Endodermal cell (in vitro differentiated cells): ENCODE results near the gene KIF17. TPM values are rescaled to one million over a fixed set of nuclear protein-coding genes. Genes with fewer than 3 reads are reported as not detected.
"Not testable (repeated sequence)": the region's sequence is repeated elsewhere in the genome, so short reads cannot be mapped to it uniquely, and the experiment has no call there.

ENCODE experiments used
- DNase-seq: peaks from one replicate; pipeline ENCODE4 v3.0.0-alpha.2; 2017
- H3K27ac ChIP-seq: 2 replicates; pipeline ENCODE4 v1.5.1; 2013; ENCODE audit warnings: mild to moderate bottlenecking, low read depth, low read length, moderate library complexity
- H3K27me3 ChIP-seq: 2 replicates; pipeline ENCODE4 v1.6.1; 2013; ENCODE audit warnings: mild to moderate bottlenecking, low read length, moderate library complexity; ENCODE audit not compliant: insufficient read depth, control insufficient read depth, poor library complexity, severe bottlenecking
- H3K36me3 ChIP-seq: 2 replicates; pipeline ENCODE4 v1.7.0; 2013; ENCODE audit warnings: mild to moderate bottlenecking, low read length, moderate library complexity; ENCODE audit not compliant: control insufficient read depth, insufficient read depth
- H3K4me1 ChIP-seq: one replicate; pipeline ENCODE4 v1.7.0; 2013; ENCODE audit warnings: low read length; ENCODE audit not compliant: control insufficient read depth, insufficient read depth
- H3K4me3 ChIP-seq: 2 replicates; pipeline ENCODE4 v1.5.1; 2013; ENCODE audit warnings: mild to moderate bottlenecking, low read length, moderate library complexity
- H3K9ac ChIP-seq: 2 replicates; pipeline ENCODE4 v1.6.1; 2013; ENCODE audit warnings: mild to moderate bottlenecking, low read length, moderate library complexity; ENCODE audit not compliant: poor library complexity, severe bottlenecking; ENCODE audit errors: extremely low read depth
- H3K9me3 ChIP-seq: 2 replicates; pipeline ENCODE4 v1.6.1; 2013; ENCODE audit warnings: mild to moderate bottlenecking, low read length, moderate library complexity; ENCODE audit not compliant: control insufficient read depth
- H3K27ac Mint-ChIP-seq: 2 replicates; pipeline ENCODE4 v1.8.0; 2020; ENCODE audit warnings: mixed read lengths
- H3K27me3 Mint-ChIP-seq: 2 replicates; pipeline ENCODE4 v1.8.0; 2021; ENCODE audit warnings: mild to moderate bottlenecking, mixed read lengths; ENCODE audit not compliant: insufficient read depth
- H3K36me3 Mint-ChIP-seq: 2 replicates; pipeline ENCODE4 v1.8.0; 2020; ENCODE audit warnings: low read depth, mixed read lengths
- H3K4me1 Mint-ChIP-seq: 2 replicates; pipeline ENCODE4 v1.8.0; 2020; ENCODE audit warnings: mixed read lengths
- H3K4me3 Mint-ChIP-seq: 2 replicates; pipeline ENCODE4 v1.8.0; 2020; ENCODE audit warnings: mild to moderate bottlenecking, moderate library complexity, mixed read lengths
- H3K9me3 Mint-ChIP-seq: 2 replicates; pipeline ENCODE4 v1.8.0; 2020; ENCODE audit warnings: mild to moderate bottlenecking, mixed read lengths
- WGBS, 2 experiments: methylation state at CpG; one replicate each; pipeline versions ENCODE4 v1.1.5 to v1.1.7; 2013; ENCODE audit warnings: missing lambda C conversion rate in 2 of 2, mixed read lengths in 1 of 2; ENCODE audit not compliant: insufficient coverage in 1 of 2, insufficient read length in 1 of 2; 5-methylcytosine and 5-hydroxymethylcytosine counted together
- total RNA-seq, 2 donors: library from RNA; stranded (reverse); fragmentation: NEBNext Ultra II Directional in 1 of 2; extraction: Animal tissue kit (Norgen Biotek cat#: 25700) in 1 of 2; gene quantifications; 2 replicates in 1 of 2; 3 replicates in 1 of 2; pipeline ENCODE4 v1.2.1, GENCODE V29; 2021
- TF ChIP-seq, protein P1 (sequence below): fragments of 200-600 bp; sonication (generic); conservative IDR thresholded peaks from 2 replicates; pipeline ENCODE4 v1.5.0; 2021; ENCODE audit warnings: antibody characterized with exemption, mild to moderate bottlenecking

KIF17 gene
- total RNA-seq, 2 donors from 2014 or later = 4.2 to 8.0 TPM

DNA sequence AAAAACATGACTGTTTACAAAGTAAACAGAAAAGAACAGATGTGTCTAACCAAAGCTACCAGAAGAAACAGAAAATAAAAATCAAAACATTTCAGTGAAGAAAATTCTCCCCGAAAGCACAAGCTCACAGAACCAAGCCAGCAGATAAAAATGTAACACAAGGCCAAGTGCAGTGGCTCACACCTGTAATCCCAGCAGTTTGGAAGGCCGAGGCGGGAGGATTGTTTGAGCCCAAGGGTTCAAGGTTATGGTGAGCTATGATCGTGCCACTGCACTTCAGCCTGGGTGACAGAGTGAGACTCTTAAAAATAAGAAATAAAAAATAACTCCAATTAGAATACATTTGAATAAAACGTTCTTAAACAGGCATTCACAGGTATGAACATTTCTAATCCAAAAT lies 37.5 kb downstream of the KIF17 start:
- 95 to 100% methylated on average over 1 to 5 of the region's 5 CpGs for WGBS, 2 experiments
- TF ChIP-seq, protein P1, sequence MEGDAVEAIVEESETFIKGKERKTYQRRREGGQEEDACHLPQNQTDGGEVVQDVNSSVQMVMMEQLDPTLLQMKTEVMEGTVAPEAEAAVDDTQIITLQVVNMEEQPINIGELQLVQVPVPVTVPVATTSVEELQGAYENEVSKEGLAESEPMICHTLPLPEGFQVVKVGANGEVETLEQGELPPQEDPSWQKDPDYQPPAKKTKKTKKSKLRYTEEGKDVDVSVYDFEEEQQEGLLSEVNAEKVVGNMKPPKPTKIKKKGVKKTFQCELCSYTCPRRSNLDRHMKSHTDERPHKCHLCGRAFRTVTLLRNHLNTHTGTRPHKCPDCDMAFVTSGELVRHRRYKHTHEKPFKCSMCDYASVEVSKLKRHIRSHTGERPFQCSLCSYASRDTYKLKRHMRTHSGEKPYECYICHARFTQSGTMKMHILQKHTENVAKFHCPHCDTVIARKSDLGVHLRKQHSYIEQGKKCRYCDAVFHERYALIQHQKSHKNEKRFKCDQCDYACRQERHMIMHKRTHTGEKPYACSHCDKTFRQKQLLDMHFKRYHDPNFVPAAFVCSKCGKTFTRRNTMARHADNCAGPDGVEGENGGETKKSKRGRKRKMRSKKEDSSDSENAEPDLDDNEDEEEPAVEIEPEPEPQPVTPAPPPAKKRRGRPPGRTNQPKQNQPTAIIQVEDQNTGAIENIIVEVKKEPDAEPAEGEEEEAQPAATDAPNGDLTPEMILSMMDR = no peak
- Mint-ChIP-seq H3K9me3 (no peaks in the 10 kb centered on the region), H3K36me3 (peaks cover 10% of the 10 kb centered on the region), H3K27ac (no peak overlapping the region), H3K4me1 (peaks cover 3% of the 10 kb centered on the region), H3K27me3 (no peaks in the 10 kb centered on the region), H3K4me3 (no peak overlapping the region)
- peaks cover 3% of the 10 kb centered on the region for H3K36me3 ChIP-seq
- DNase-seq = no peak
- H3K4me3 ChIP-seq = no peak overlapping the region
- no peak overlapping the region for H3K9ac ChIP-seq
- H3K27ac ChIP-seq = no peak overlapping the region
- H3K27me3 ChIP-seq = no peaks in the 10 kb centered on the region
- H3K9me3 ChIP-seq = no peaks in the 10 kb centered on the region
- H3K4me1 ChIP-seq = no peaks in the 10 kb centered on the region

DNA sequence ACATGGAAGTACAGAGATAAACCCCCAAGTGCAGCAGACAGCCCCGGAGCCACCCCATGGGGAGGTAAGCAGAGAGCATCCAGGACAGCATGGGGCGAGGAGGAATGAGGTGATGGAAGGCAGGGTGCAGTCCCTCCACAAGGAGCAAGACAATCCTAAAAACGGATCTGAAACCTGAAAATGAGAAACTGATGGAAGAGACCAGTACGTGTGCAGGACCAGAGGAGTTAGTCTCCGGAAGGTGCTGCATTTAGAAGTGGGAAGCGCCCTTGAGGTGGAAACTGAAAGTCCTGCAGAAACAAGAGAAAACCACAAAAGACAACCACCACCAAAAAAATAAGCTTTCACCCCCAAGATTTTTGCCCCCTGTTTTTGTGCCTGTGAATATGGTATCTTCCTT lies 39.2 kb downstream of the KIF17 start:
- H3K27me3 ChIP-seq = no peaks in the 10 kb centered on the region
- H3K9me3 ChIP-seq = no peaks in the 10 kb centered on the region
- Mint-ChIP-seq H3K36me3 (peaks cover 10% of the 10 kb centered on the region), H3K9me3 (no peaks in the 10 kb centered on the region), H3K27ac (no peak overlapping the region), H3K4me1 (no peaks in the 10 kb centered on the region), H3K4me3 (no peak overlapping the region), H3K27me3 (no peaks in the 10 kb centered on the region)
- no peak overlapping the region for H3K4me3 ChIP-seq
- peaks cover 3% of the 10 kb centered on the region for H3K36me3 ChIP-seq
- no peak overlapping the region for H3K27ac ChIP-seq
- no peak overlapping the region for H3K9ac ChIP-seq
- 85 to 87% methylated on average over 5 to 6 of the region's 6 CpGs for WGBS, 2 experiments
- no peaks in the 10 kb centered on the region for H3K4me1 ChIP-seq
- TF ChIP-seq, protein P1 = no peak
- DNase-seq = no peak

DNA sequence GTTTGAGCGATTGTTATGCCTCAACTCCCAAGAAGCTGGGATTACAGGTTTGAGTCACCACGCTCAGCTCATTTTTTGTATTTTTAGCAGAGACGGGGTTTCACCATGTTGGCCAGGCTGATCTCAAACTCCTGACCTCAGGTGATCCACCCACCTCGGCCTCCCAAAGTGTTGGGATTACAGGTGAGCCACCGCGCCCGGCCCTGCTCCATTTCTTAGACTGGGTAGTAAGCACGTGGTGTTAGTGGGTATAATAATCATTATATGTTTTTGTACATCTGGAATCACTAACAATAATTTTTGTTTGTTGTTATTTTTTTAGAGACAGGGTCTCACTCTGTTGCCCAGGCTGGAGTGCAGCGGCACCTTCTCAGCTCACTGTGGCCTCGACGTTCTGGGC lies 44.2 kb downstream of the KIF17 start:
- not testable (repeated sequence) for H3K27ac Mint-ChIP-seq, H3K9me3 ChIP-seq, H3K27ac ChIP-seq, DNase-seq, H3K9ac ChIP-seq, H3K27me3 ChIP-seq, H3K4me1 Mint-ChIP-seq, H3K4me3 Mint-ChIP-seq, H3K4me1 ChIP-seq, H3K27me3 Mint-ChIP-seq, H3K36me3 ChIP-seq, H3K9me3 Mint-ChIP-seq, H3K4me3 ChIP-seq
- WGBS, 2 experiments = 94 to 98% methylated on average over 5 to 11 of the region's 11 CpGs
- H3K36me3 Mint-ChIP-seq = peaks cover 10% of the 10 kb centered on the region

DNA sequence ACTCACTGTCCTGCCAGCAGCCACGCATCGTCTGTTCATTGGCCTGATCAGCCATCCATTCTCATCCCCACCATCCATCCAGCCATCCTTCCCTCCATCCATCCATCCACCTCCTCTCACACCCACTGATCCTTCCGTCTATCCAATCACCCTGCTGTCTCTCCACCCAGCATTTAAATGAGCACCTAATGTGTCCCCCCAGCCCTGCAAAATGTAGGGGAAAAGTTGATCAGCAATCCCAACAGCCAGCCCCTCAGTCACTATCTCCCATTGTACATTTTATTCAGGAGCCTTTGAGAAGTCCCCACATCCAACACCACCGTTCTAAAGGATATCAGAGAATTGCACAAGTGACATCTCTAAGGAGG lies 45.6 kb downstream of the KIF17 start:
- Histone ChIP-seq H3K27me3 (no peaks in the 10 kb centered on the region), H3K36me3 (peaks cover 3% of the 10 kb centered on the region), H3K9ac (no peak overlapping the region), H3K27ac (no peak overlapping the region), H3K4me1 (no peaks in the 10 kb centered on the region), H3K4me3 (no peak overlapping the region), H3K9me3 (no peaks in the 10 kb centered on the region)
- H3K27ac Mint-ChIP-seq = no peak overlapping the region
- H3K4me1 Mint-ChIP-seq = no peaks in the 10 kb centered on the region
- H3K36me3 Mint-ChIP-seq = peaks cover 1% of the 10 kb centered on the region
- TF ChIP-seq, protein P1 = no peak
- H3K9me3 Mint-ChIP-seq = no peaks in the 10 kb centered on the region
- 90 to 91% methylated on average over 3 to 4 of the region's 4 CpGs for WGBS, 2 experiments
- DNase-seq = no peak
- H3K4me3 Mint-ChIP-seq = no peak overlapping the region
- H3K27me3 Mint-ChIP-seq = no peaks in the 10 kb centered on the region
